BE2C (cell line): Measurements from ENCODE around the gene C3orf20.

ENCODE experiments used
- DNase-seq: peaks from one replicate; pipeline ENCODE4 v3.0.0-alpha.2; 2020
- H3K27me3 ChIP-seq: fragments of 250-450 bp; sonication (Bioruptor Pico); 2 replicates; pipeline ENCODE4 v1.5.1; 2020; ENCODE audit warnings: mild to moderate bottlenecking
- H3K36me3 ChIP-seq: fragments of 250-450 bp; sonication (Bioruptor Pico); 2 replicates; pipeline ENCODE4 v1.5.1; 2020; ENCODE audit warnings: mild to moderate bottlenecking
- H3K4me1 ChIP-seq: fragments of 250-450 bp; sonication (Bioruptor Pico); 2 replicates; pipeline ENCODE4 v1.5.1; 2020
- H3K4me3 ChIP-seq: 2 replicates; pipeline ENCODE4 v1.5.1; 2011; ENCODE audit warnings: low read depth, low read length
- H3K9me3 ChIP-seq: fragments of 250-450 bp; sonication (Bioruptor Pico); 2 replicates; pipeline ENCODE4 v1.5.1; 2020
- TF ChIP-seq, protein P1 (sequence below): IDR thresholded peaks from 2 replicates; pipeline ENCODE4 v1.5.1; 2012; ENCODE audit warnings: mild to moderate bottlenecking, low read depth, low read length

The C3orf20 gene

DNA sequence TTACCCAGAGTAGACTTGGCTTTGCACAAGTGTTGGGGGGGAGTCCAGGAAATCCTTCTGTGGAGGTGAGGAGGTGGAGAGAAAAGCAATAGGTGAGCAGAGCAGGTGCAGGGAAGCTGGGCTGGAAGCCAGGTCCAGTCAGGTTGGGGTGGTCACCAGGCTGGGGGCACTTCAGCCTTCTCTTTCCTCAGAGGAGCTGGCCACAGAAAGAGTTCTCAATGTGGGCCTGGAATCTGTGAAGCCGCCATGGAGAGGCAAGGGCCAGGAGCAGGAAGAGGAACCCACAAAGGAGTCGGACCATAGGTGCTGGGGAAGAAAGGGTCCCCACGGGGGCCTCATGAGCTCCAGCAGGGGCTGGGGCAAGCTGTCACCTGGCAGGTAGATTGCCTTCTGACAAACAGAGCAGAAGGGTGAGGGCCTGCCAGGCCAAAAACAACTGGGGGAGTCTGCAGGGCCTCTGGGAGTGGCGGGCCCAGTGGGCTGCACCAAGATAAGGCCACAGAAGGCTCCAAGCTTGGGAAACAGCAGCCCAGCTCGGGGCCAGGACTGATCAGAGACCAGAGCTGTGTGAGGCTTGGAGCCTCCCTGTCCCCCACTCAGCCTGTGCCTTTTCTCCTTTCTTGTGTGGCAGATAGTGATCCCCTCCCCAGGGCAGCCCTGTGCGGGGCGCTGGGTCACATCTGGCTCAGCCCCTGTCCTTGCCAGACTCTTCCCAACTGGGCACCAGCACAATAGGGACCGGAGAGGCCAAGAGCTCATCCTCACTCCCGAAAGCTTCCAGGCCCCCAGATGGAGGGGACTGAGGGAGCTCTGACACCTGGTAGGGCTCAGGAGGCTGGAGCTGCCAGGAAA lies 90.9 kb downstream of the C3orf20 start:
- Histone ChIP-seq H3K27me3 (no peaks in the 10 kb centered on the region), H3K9me3 (no peaks in the 10 kb centered on the region), H3K4me1 (no peaks in the 10 kb centered on the region), H3K4me3 (no peak overlapping the region), H3K36me3 (no peaks in the 10 kb centered on the region)
- TF ChIP-seq, protein P1, sequence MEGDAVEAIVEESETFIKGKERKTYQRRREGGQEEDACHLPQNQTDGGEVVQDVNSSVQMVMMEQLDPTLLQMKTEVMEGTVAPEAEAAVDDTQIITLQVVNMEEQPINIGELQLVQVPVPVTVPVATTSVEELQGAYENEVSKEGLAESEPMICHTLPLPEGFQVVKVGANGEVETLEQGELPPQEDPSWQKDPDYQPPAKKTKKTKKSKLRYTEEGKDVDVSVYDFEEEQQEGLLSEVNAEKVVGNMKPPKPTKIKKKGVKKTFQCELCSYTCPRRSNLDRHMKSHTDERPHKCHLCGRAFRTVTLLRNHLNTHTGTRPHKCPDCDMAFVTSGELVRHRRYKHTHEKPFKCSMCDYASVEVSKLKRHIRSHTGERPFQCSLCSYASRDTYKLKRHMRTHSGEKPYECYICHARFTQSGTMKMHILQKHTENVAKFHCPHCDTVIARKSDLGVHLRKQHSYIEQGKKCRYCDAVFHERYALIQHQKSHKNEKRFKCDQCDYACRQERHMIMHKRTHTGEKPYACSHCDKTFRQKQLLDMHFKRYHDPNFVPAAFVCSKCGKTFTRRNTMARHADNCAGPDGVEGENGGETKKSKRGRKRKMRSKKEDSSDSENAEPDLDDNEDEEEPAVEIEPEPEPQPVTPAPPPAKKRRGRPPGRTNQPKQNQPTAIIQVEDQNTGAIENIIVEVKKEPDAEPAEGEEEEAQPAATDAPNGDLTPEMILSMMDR, result no peak
- DNase-seq, result no peak

GRCh38 chr3:14766428-14767244 lies 91.7 kb downstream of the C3orf20 start:
- DNase-seq, result no peak
- H3K4me1 ChIP-seq, result no peaks in the 10 kb centered on the region
- no peaks in the 10 kb centered on the region for H3K9me3 ChIP-seq
- no peaks in the 10 kb centered on the region for H3K36me3 ChIP-seq
- TF ChIP-seq, protein P1, result no peak
- H3K27me3 ChIP-seq, result no peaks in the 10 kb centered on the region
- no peak overlapping the region for H3K4me3 ChIP-seq

GRCh38 chr3:14767245-14768051 lies 92.5 kb downstream of the C3orf20 start:
- Histone ChIP-seq H3K4me1 (no peaks in the 10 kb centered on the region), H3K36me3 (no peaks in the 10 kb centered on the region), H3K9me3 (no peaks in the 10 kb centered on the region), H3K4me3 (no peak overlapping the region), H3K27me3 (no peaks in the 10 kb centered on the region)
- DNase-seq, result no peak
- TF ChIP-seq, protein P1, result no peak

DNA sequence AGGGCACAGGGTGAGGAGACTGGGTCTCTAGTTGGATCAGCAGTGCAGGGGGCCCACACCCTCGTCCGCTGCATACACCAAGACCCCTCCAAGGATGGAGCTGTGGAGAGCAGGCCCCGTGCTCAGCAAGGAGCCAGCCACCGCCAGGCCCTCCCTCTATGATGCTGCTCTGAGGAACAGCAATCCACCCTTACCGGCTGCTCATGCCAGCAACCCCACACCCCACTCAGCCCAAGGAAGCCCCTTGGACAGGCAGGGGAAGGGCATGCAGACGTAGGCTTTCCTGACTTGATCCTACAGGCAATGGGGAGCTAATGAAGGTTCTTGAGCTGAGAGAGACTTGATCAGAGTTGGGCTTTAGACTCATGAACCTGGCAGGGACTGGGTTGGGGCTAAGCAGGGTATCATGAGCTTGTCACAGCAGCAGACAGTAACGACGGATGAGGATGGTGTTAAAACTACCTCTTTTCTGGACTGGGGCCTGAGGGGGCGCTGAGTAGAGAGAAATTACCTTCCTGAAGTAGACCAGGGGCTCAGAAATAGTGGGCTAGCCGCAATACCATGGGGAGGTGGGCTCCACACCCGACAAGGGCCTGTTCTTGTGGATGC lies 93.3 kb downstream of the C3orf20 start:
- no peak for DNase-seq
- H3K27me3 ChIP-seq, result no peaks in the 10 kb centered on the region
- H3K4me1 ChIP-seq, result no peaks in the 10 kb centered on the region
- TF ChIP-seq, protein P1, result no peak
- H3K4me3 ChIP-seq, result no peak overlapping the region
- no peaks in the 10 kb centered on the region for H3K36me3 ChIP-seq
- no peaks in the 10 kb centered on the region for H3K9me3 ChIP-seq

DNA sequence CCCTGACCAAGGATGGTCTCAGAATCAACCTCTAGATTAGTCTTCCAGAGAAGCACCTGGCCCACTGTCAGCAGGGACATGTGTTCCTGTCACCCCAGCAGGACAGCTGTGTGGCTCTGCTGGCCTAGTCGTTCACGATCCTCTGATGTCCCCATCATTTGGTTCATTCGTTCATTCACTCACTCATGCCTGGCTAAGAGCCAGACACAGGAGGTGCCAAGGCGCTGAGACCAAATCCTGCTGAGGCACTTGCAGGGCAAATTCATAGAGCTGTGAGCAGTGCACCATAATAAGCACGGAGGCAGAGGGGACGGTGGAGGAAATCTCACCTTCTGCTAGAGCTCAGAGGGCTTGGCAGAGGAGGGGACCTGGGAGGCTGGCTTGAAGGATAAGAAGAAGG lies 93.9 kb downstream of the C3orf20 start:
- TF ChIP-seq, protein P1, result no peak
- Histone ChIP-seq H3K4me1 (no peaks in the 10 kb centered on the region), H3K36me3 (no peaks in the 10 kb centered on the region), H3K27me3 (no peaks in the 10 kb centered on the region), H3K9me3 (no peaks in the 10 kb centered on the region), H3K4me3 (no peak overlapping the region)
- DNase-seq, result no peak
